Measurements from ENCODE around the gene BRI3BP.

DNA sequence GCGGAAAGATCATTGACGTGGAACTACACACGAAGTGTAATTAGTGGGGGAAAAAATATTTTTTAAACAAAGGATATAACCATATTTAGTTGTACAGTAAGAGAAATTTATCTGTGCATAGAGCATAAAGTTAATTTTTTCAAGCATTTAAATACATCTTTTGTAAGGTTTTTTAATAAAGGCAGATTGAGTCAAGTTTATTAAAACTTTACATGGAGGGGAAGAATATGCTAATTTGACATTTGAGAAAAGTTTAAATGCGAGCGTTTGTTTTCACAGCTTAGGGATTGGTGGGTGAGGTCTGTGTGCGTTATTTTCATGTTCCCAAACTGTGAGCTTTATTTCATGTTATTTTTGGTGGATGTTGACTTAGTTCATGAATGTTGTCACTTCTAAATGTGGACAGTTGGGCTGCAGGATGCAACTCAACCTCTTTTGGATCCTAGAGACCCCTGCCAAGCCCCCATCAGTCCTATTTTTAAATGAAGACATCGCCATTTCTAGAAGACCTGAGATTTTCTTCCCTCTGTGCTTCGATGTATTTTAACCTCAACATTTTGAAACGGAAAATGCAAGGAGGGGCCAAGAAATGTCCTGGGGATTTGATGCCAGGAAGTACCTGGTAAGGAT is 32.3 kb downstream of the BRI3BP start:
- TF ChIP-seq, protein P1, sequence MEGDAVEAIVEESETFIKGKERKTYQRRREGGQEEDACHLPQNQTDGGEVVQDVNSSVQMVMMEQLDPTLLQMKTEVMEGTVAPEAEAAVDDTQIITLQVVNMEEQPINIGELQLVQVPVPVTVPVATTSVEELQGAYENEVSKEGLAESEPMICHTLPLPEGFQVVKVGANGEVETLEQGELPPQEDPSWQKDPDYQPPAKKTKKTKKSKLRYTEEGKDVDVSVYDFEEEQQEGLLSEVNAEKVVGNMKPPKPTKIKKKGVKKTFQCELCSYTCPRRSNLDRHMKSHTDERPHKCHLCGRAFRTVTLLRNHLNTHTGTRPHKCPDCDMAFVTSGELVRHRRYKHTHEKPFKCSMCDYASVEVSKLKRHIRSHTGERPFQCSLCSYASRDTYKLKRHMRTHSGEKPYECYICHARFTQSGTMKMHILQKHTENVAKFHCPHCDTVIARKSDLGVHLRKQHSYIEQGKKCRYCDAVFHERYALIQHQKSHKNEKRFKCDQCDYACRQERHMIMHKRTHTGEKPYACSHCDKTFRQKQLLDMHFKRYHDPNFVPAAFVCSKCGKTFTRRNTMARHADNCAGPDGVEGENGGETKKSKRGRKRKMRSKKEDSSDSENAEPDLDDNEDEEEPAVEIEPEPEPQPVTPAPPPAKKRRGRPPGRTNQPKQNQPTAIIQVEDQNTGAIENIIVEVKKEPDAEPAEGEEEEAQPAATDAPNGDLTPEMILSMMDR (IDR thresholded peaks at IDR 0.05; ENCODE audit: insufficient read depth, low read length) = no peak
- TF ChIP-seq, protein P2, sequence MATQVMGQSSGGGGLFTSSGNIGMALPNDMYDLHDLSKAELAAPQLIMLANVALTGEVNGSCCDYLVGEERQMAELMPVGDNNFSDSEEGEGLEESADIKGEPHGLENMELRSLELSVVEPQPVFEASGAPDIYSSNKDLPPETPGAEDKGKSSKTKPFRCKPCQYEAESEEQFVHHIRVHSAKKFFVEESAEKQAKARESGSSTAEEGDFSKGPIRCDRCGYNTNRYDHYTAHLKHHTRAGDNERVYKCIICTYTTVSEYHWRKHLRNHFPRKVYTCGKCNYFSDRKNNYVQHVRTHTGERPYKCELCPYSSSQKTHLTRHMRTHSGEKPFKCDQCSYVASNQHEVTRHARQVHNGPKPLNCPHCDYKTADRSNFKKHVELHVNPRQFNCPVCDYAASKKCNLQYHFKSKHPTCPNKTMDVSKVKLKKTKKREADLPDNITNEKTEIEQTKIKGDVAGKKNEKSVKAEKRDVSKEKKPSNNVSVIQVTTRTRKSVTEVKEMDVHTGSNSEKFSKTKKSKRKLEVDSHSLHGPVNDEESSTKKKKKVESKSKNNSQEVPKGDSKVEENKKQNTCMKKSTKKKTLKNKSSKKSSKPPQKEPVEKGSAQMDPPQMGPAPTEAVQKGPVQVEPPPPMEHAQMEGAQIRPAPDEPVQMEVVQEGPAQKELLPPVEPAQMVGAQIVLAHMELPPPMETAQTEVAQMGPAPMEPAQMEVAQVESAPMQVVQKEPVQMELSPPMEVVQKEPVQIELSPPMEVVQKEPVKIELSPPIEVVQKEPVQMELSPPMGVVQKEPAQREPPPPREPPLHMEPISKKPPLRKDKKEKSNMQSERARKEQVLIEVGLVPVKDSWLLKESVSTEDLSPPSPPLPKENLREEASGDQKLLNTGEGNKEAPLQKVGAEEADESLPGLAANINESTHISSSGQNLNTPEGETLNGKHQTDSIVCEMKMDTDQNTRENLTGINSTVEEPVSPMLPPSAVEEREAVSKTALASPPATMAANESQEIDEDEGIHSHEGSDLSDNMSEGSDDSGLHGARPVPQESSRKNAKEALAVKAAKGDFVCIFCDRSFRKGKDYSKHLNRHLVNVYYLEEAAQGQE (IDR thresholded peaks at IDR 0.05; ENCODE audit: insufficient replicate concordance, low read depth) = no peak
- no peak for TF ChIP-seq POLR2AphosphoS5 (IDR thresholded peaks at IDR 0.05; ENCODE audit: low read depth)
- TF ChIP-seq GABPA (IDR thresholded peaks at IDR 0.05; ENCODE audit: low read depth) = no peak

All from HL-60 (cell line).